Cardiac muscle cell (in vitro differentiated cells and primary cell): ENCODE data around the gene EPB42. TPM values are rescaled to one million over a fixed set of nuclear protein-coding genes. Genes with fewer than 3 reads are reported as not detected.

Experiments
- DNase-seq, 2 donors: peaks; one replicate each; pipeline versions ENCODE4 v3.0.0 to v3.0.0-alpha.2; 2010 to 2017; ENCODE audit warnings: low read depth in 1 of 2, low spot score in 1 of 2
- H3K27ac ChIP-seq: fragments of 200-600 bp; sonication (generic); 2 replicates; pipeline ENCODE4 v1.5.1; 2016
- H3K27me3 ChIP-seq: fragments of 200-600 bp; sonication (generic); 2 replicates; pipeline ENCODE4 v1.6.0; 2016; ENCODE audit warnings: control low read depth
- H3K36me3 ChIP-seq: fragments of 200-600 bp; sonication (generic); 2 replicates; pipeline ENCODE4 v1.5.1; 2016; ENCODE audit warnings: control low read depth
- H3K4me1 ChIP-seq: fragments of 200-600 bp; sonication (generic); 2 replicates; pipeline ENCODE4 v1.8.1; 2017; ENCODE audit warnings: low read depth, mild to moderate bottlenecking, mixed run types
- H3K4me3 ChIP-seq: fragments of 200-600 bp; sonication (generic); 2 replicates; pipeline ENCODE4 v1.5.1; 2016; ENCODE audit warnings: mild to moderate bottlenecking
- H3K9me3 ChIP-seq: fragments of 200-600 bp; sonication (generic); 2 replicates; pipeline ENCODE4 v1.5.1; 2017; ENCODE audit warnings: low read depth, mild to moderate bottlenecking, control low read depth
- polyA plus RNA-seq: library from polyadenylated mRNA; unstranded; fragments of >200 nt; fragmentation: Nextera tagmentation; extraction: Ambion mirVana; gene quantifications from 2 replicates; pipeline ENCODE4 v1.2.1, GENCODE V29; 2016
- total RNA-seq: library from RNA; depleted of rRNA; stranded (reverse); fragments of >200 nt; gene quantifications from 2 replicates; pipeline ENCODE4 v1.2.3, GENCODE V29; 2016
- TF ChIP-seq, protein P1 (sequence below): IDR thresholded peaks from 2 replicates; pipeline ENCODE4 v1.5.1; 2012; ENCODE audit warnings: low read depth, mild to moderate bottlenecking, low read length

The EPB42 gene
- total and polyA plus RNA-seq, 2 experiments from 2014 or later: 0.12 to 0.94 TPM

DNA sequence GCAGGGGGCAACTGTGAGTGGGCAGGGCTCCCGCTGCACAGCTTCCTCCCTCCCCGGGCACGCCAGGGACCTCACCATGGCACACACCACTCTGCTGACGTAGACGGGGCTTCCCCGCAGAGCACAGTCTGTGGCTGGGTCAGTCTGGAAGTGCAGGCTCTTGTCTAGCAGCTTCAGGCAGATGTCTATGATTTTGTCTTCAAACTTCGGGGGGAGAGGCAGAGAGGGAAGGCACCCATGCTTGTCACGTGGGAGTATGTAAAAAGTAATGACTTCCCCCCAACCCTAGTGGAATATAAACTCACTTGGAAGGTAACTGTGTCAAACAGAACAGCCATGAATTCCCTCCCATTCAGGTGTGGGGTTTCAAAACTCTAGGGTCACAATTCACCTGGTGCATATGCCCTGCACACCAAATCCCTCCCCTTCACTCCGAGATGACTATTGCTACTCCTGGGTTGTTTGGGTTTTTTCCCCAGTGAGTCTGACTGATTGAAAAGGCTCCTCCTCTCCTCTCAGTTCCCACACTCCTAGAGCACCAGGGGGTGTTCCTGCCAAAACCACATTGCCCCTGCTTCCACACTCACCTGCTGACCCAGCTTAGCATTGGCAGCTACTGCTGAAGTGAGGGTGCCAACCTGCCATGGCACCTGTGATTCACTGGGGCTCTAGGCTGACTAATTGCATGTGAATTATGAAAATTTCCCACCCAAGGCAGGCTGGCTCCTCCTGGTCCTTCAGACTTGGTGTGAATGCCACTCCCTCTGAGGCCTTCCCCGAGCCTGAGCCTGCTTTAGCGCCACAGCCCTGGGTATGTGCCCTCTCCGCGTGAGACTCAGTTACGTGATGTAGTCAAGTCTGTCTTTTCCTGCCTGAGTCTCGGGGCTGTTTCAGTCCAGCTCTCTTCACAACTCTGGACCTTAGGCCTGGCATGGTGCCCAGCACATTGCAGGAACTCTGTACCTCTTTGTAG, 32.9 kb upstream of the EPB42 start:
- H3K36me3 ChIP-seq: no peaks in the 10 kb centered on the region
- TF ChIP-seq, protein P1, sequence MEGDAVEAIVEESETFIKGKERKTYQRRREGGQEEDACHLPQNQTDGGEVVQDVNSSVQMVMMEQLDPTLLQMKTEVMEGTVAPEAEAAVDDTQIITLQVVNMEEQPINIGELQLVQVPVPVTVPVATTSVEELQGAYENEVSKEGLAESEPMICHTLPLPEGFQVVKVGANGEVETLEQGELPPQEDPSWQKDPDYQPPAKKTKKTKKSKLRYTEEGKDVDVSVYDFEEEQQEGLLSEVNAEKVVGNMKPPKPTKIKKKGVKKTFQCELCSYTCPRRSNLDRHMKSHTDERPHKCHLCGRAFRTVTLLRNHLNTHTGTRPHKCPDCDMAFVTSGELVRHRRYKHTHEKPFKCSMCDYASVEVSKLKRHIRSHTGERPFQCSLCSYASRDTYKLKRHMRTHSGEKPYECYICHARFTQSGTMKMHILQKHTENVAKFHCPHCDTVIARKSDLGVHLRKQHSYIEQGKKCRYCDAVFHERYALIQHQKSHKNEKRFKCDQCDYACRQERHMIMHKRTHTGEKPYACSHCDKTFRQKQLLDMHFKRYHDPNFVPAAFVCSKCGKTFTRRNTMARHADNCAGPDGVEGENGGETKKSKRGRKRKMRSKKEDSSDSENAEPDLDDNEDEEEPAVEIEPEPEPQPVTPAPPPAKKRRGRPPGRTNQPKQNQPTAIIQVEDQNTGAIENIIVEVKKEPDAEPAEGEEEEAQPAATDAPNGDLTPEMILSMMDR: no peak
- H3K4me1 ChIP-seq: no peaks in the 10 kb centered on the region
- no peaks in the 10 kb centered on the region for H3K27me3 ChIP-seq
- DNase-seq: peak in 1 of 2 donors; percentile 51
- H3K9me3 ChIP-seq: no peaks in the 10 kb centered on the region
- H3K27ac ChIP-seq: no peak overlapping the region
- H3K4me3 ChIP-seq: no peak overlapping the region

GRCh38 chr15:43251871-43252250, 31.0 kb upstream of the EPB42 start:
- no peak for DNase-seq
- TF ChIP-seq, protein P1: no peak
- no peaks in the 10 kb centered on the region for H3K36me3 ChIP-seq
- H3K27me3 ChIP-seq: no peaks in the 10 kb centered on the region
- no peaks in the 10 kb centered on the region for H3K9me3 ChIP-seq
- no peak overlapping the region for H3K27ac ChIP-seq
- no peaks in the 10 kb centered on the region for H3K4me1 ChIP-seq
- no peak overlapping the region for H3K4me3 ChIP-seq

GRCh38 chr15:43251185-43251870, 30.5 kb upstream of the EPB42 start:
- Histone ChIP-seq H3K27me3 (no peaks in the 10 kb centered on the region), H3K27ac (no peak overlapping the region), H3K36me3 (no peaks in the 10 kb centered on the region), H3K9me3 (no peaks in the 10 kb centered on the region), H3K4me3 (no peak overlapping the region), H3K4me1 (no peaks in the 10 kb centered on the region)
- no peak for DNase-seq
- TF ChIP-seq, protein P1: no peak

GRCh38 chr15:43250785-43251184, 30.0 kb upstream of the EPB42 start:
- Histone ChIP-seq H3K36me3 (no peaks in the 10 kb centered on the region), H3K9me3 (no peaks in the 10 kb centered on the region), H3K4me1 (no peaks in the 10 kb centered on the region), H3K4me3 (no peak overlapping the region), H3K27me3 (no peaks in the 10 kb centered on the region), H3K27ac (no peak overlapping the region)
- no peak for DNase-seq
- TF ChIP-seq, protein P1: no peak

GRCh38 chr15:43249699-43250203, 28.9 kb upstream of the EPB42 start:
- Histone ChIP-seq H3K36me3 (no peaks in the 10 kb centered on the region), H3K4me3 (no peak overlapping the region), H3K4me1 (no peaks in the 10 kb centered on the region), H3K9me3 (no peaks in the 10 kb centered on the region), H3K27me3 (no peaks in the 10 kb centered on the region), H3K27ac (no peak overlapping the region)
- peak in 1 of 2 donors; percentile 75 for DNase-seq
- TF ChIP-seq, protein P1: no peak
